Loucy (cell line): ENCODE data around the gene DCTN2.

Source experiments
- H2AFZ ChIP-seq: fragments of 200-600 bp; sonication (generic); 2 replicates; pipeline ENCODE4 v1.6.0; 2016; ENCODE audit warnings: antibody characterized with exemption, mild to moderate bottlenecking, low read length, moderate library complexity
- H3F3A ChIP-seq: fragments of 200-600 bp; 2 replicates; pipeline ENCODE4 v1.6.0; 2016; ENCODE audit warnings: antibody characterized with exemption, low read depth, mild to moderate bottlenecking
- H3K27me3 ChIP-seq: fragments of 200-600 bp; sonication (generic); 2 replicates; pipeline ENCODE4 v1.6.1; 2014; ENCODE audit warnings: low read length, mild to moderate bottlenecking; ENCODE audit not compliant: insufficient read depth, poor library complexity, severe bottlenecking
- H3K36me3 ChIP-seq: fragments of 200-600 bp; sonication (generic); 2 replicates; pipeline ENCODE4 v1.6.1; 2016; ENCODE audit warnings: low read length; ENCODE audit not compliant: insufficient read depth
- H3K4me1 ChIP-seq: fragments of 200-600 bp; sonication (generic); 2 replicates; pipeline ENCODE4 v1.5.1; 2014; ENCODE audit warnings: low read length, mild to moderate bottlenecking; ENCODE audit not compliant: insufficient read depth, poor library complexity, severe bottlenecking
- H3K4me2 ChIP-seq: fragments of 200-600 bp; sonication (generic); 2 replicates; pipeline ENCODE4 v1.6.0; 2014; ENCODE audit warnings: antibody characterized with exemption, low read length, low read depth, mild to moderate bottlenecking; ENCODE audit not compliant: poor library complexity, severe bottlenecking
- H3K4me3 ChIP-seq: fragments of 200-600 bp; sonication (generic); 2 replicates; pipeline ENCODE4 v1.5.1; 2014; ENCODE audit warnings: low read length, mild to moderate bottlenecking, mixed read lengths; ENCODE audit not compliant: poor library complexity, severe bottlenecking
- H3K79me2 ChIP-seq: fragments of 200-600 bp; sonication (generic); 2 replicates; pipeline ENCODE4 v1.6.1; 2014; ENCODE audit warnings: low read length; ENCODE audit not compliant: insufficient read depth
- H3K9ac ChIP-seq: fragments of 200-600 bp; sonication (generic); 2 replicates; pipeline ENCODE4 v1.6.0; 2014; ENCODE audit warnings: mild to moderate bottlenecking, low read depth, low read length, moderate library complexity; ENCODE audit not compliant: poor library complexity, severe bottlenecking
- H3K9me2 ChIP-seq: fragments of 200-600 bp; sonication (generic); replicated peaks from 2 replicates; pipeline ENCODE4 v1.6.1; 2016; ENCODE audit warnings: low read depth, low read length, mixed read lengths
- H3K9me3 ChIP-seq: fragments of 200-600 bp; sonication (generic); 2 replicates; pipeline ENCODE4 v1.6.1; 2014; ENCODE audit warnings: mild to moderate bottlenecking, antibody characterized with exemption, low read length, low read depth; ENCODE audit not compliant: insufficient read depth
- H4K20me1 ChIP-seq: fragments of 200-600 bp; sonication (generic); 2 replicates; pipeline ENCODE4 v1.6.0; 2014; ENCODE audit warnings: antibody characterized with exemption, low read length, mild to moderate bottlenecking; ENCODE audit not compliant: insufficient read depth, poor library complexity, severe bottlenecking
- CTCF ChIP-seq: fragments of 200-600 bp; sonication (generic); conservative IDR thresholded peaks from 2 replicates; pipeline ENCODE4 v1.5.1; 2014; ENCODE audit warnings: mild to moderate bottlenecking, antibody characterized with exemption, low read length
- EZH2phosphoT487 ChIP-seq: fragments of 200-600 bp; IDR thresholded peaks from 2 replicates; pipeline ENCODE4 v1.6.1; 2018; ENCODE audit warnings: antibody characterized with exemption, mild to moderate bottlenecking, moderate library complexity, borderline replicate concordance

The DCTN2 gene

GRCh38 chr12:57517187-57517586 lies 29.8 kb downstream of the DCTN2 start:
- Histone ChIP-seq H3K4me2 (no peak overlapping the region), H4K20me1 (peaks cover 35% of the 10 kb centered on the region), H3K27me3 (no peaks in the 10 kb centered on the region), H3F3A (peaks cover 12% of the 10 kb centered on the region), H3K4me3 (no peak overlapping the region), H3K36me3 (peaks cover 59% of the 10 kb centered on the region), H3K79me2 (peaks cover 31% of the 10 kb centered on the region), H3K9me2 (no peaks in the 10 kb centered on the region), H3K9ac (no peak overlapping the region), H3K4me1 (peaks cover 29% of the 10 kb centered on the region), H3K9me3 (no peaks in the 10 kb centered on the region), H2AFZ (no peak overlapping the region)
- TF ChIP-seq CTCF (no peak), EZH2phosphoT487 (no peak)

GRCh38 chr12:57516617-57517153 lies 30.3 kb downstream of the DCTN2 start:
- Histone ChIP-seq H3K36me3 (peaks cover 64% of the 10 kb centered on the region), H3K4me2 (no peak overlapping the region), H2AFZ (no peak overlapping the region), H3K9me2 (no peaks in the 10 kb centered on the region), H3K4me1 (peaks cover 24% of the 10 kb centered on the region), H4K20me1 (peaks cover 35% of the 10 kb centered on the region), H3K9me3 (no peaks in the 10 kb centered on the region), H3K79me2 (peaks cover 31% of the 10 kb centered on the region), H3K9ac (no peak overlapping the region), H3F3A (peaks cover 8% of the 10 kb centered on the region), H3K4me3 (no peak overlapping the region), H3K27me3 (no peaks in the 10 kb centered on the region)
- no peak for TF ChIP-seq EZH2phosphoT487
- no peak for TF ChIP-seq CTCF

- Histone ChIP-seq H3K9me2 (no peaks in the 10 kb centered on the region), H3K27me3 (no peaks in the 10 kb centered on the region), H3F3A (peaks cover 3% of the 10 kb centered on the region), H2AFZ (no peak overlapping the region), H3K4me3 (no peak overlapping the region), H3K9me3 (no peaks in the 10 kb centered on the region), H3K79me2 (peaks cover 31% of the 10 kb centered on the region), H3K36me3 (peaks cover 70% of the 10 kb centered on the region), H4K20me1 (peaks cover 35% of the 10 kb centered on the region), H3K4me1 (peaks cover 17% of the 10 kb centered on the region), H3K4me2 (no peak overlapping the region), H3K9ac (no peak overlapping the region)
- TF ChIP-seq EZH2phosphoT487: no peak
- no peak for TF ChIP-seq CTCF
These were observed 31.0 kb downstream of the DCTN2 start for GRCh38 chr12:57515934-57516541.
